Activated T-helper 17 cell treated with anti-CD3 and anti-CD28 coated beads, Interleukin-2, amount 50 U/mL, for 72 hours (primary cell): ENCODE results near the gene TPP2. TPM values are rescaled to one million over a fixed set of nuclear protein-coding genes. Genes with fewer than 3 reads are reported as not detected.

Source experiments
- ATAC-seq: fragments of 150-1000 bp; cut with Tn5 transposase; replicated peaks from 2 replicates; pipeline ENCODE4 v1.10.0; 2021; ENCODE audit warnings: mild to moderate bottlenecking, moderate library complexity
- H3K27ac Mint-ChIP-seq: one replicate; pipeline ENCODE4 v1.8.0; 2022; ENCODE audit warnings: mixed read lengths
- H3K27me3 Mint-ChIP-seq: one replicate; pipeline ENCODE4 v1.8.0; 2022; ENCODE audit warnings: mixed read lengths
- H3K36me3 Mint-ChIP-seq: one replicate; pipeline ENCODE4 v1.8.0; 2022; ENCODE audit warnings: low read depth, mild to moderate bottlenecking, mixed read lengths
- H3K4me1 Mint-ChIP-seq: one replicate; pipeline ENCODE4 v1.8.0; 2022; ENCODE audit warnings: mixed read lengths
- H3K4me3 Mint-ChIP-seq: one replicate; pipeline ENCODE4 v1.8.0; 2022; ENCODE audit warnings: mild to moderate bottlenecking, mixed read lengths
- H3K9me3 Mint-ChIP-seq: one replicate; pipeline ENCODE4 v1.8.0; 2022; ENCODE audit warnings: mixed read lengths
- total RNA-seq, 2 donors: library from RNA; stranded (reverse); gene quantifications; one replicate each; pipeline ENCODE4 v1.2.3, GENCODE V29; 2022

Gene TPP2
- 10 to 100 TPM; 57.2 to 71.4 TPM for total RNA-seq

DNA sequence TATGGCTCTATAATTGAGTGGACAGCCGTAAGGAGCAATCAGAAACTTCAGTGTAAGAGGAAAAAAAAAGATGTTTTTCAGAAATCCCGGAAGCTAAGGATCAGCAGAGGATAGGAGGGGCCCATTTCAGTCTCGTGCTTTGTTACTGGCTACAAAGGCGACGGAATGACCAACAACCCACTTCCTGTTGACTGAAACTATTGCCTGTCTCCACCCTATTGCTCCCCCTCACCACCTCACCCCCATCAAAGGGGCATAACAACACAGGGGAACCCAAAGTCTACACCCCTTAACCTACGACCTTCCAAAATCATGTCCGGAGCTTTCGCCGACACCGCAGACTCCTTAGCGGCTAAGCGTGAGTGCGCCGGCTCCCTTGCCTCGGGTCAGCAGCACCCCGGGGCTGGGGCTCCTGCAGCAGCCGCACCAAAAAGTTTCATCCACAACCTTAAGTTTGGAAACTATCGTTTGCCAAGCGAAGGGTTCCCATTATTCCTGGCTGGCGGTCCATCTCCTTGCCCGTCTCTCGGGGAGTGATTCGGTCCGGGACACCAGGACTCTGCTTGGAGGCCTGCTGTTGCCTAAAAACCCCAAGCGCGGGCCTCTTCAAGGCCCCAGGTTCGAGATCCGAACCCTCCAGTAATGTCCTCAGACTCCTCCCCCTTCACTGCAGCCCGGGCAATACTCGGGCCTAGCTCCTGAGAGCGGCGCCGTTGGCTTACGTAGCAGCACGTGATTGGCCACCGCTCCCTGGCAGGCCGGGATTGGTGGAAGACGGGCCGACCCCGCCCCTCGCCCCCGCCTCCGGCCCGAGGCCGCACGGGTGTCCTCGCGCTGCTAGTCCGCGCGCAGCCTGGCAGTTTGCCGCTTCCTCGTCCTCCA, at the start of gene TPP2:
Gene TPP2 (plus strand): TSS at position 840 of the 882 bp plus-strand sequence. CDS start 53 bp downstream, outside the sequence.
- Mint-ChIP-seq H3K4me3 (peak within 1 kb of the TSS; percentile 98), H3K27ac (peak within 1 kb of the TSS; percentile 100), H3K36me3 (peaks cover 49% of the 10 kb centered on the region), H3K4me1 (peaks cover 41% of the 10 kb centered on the region), H3K27me3 (no peaks in the 10 kb centered on the region), H3K9me3 (no peaks in the 10 kb centered on the region)
- peak; percentile 93 for ATAC-seq

GRCh38 chr13:102548811-102549210, 48.0 kb upstream of the TPP2 start:
- no peak for ATAC-seq
- peaks cover 10% of the 10 kb centered on the region for H3K27me3 Mint-ChIP-seq
- H3K4me3 Mint-ChIP-seq: no peak overlapping the region
- no peaks in the 10 kb centered on the region for H3K4me1 Mint-ChIP-seq
- H3K36me3 Mint-ChIP-seq: no peaks in the 10 kb centered on the region
- H3K27ac Mint-ChIP-seq: no peak overlapping the region
- no peaks in the 10 kb centered on the region for H3K9me3 Mint-ChIP-seq

DNA sequence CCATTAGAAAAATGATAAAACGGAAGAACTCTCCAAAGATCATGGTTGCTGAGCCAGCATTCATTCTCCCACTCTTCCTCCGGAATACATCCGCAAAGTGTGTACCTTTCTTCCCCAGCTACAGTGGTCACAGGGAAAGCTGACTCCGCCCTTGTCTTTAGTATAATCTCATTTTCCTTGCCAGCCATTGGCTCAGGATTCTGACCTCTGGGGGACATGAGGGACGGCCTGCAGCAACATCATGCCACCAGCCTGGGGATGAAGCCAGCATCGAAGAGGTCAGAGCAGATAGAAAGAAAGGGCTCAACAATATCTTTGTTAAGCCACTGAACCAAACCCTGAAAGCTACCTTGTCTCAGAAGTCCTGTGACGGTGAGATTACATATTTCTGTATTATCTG, 46.3 kb upstream of the TPP2 start:
- Mint-ChIP-seq H3K27ac (no peak overlapping the region), H3K36me3 (no peaks in the 10 kb centered on the region), H3K4me3 (no peak overlapping the region), H3K27me3 (peaks cover 6% of the 10 kb centered on the region), H3K4me1 (no peaks in the 10 kb centered on the region), H3K9me3 (no peaks in the 10 kb centered on the region)
- ATAC-seq: no peak

GRCh38 chr13:102555914-102556553, 40.8 kb upstream of the TPP2 start:
- no peaks in the 10 kb centered on the region for H3K4me1 Mint-ChIP-seq
- peak; percentile 50 for ATAC-seq
- no peaks in the 10 kb centered on the region for H3K36me3 Mint-ChIP-seq
- no peaks in the 10 kb centered on the region for H3K9me3 Mint-ChIP-seq
- H3K27ac Mint-ChIP-seq: no peak overlapping the region
- no peak overlapping the region for H3K4me3 Mint-ChIP-seq
- H3K27me3 Mint-ChIP-seq: peaks cover 4% of the 10 kb centered on the region

GRCh38 chr13:102556806-102557205, 40.0 kb upstream of the TPP2 start:
- Mint-ChIP-seq H3K27ac (no peak overlapping the region), H3K36me3 (no peaks in the 10 kb centered on the region), H3K4me3 (no peak overlapping the region), H3K4me1 (no peaks in the 10 kb centered on the region), H3K9me3 (no peaks in the 10 kb centered on the region), H3K27me3 (peaks cover 4% of the 10 kb centered on the region)
- no peak for ATAC-seq

DNA sequence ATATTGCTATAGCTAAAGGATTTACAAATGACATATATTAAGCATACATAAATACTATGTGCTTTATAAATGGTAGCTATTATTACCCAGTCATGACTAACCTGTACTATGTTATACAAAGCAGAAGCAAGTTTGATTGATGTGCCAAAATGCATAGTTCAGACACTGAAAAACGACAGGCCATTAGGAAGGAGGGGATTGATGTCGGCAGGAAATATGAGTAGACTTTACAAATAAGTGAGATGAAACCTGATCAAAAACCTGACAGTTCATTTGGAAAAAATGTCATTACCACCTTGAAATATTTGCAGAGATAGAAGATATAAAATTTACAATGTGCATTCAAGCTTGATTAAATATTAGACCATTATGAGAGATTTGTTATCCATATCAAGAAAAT, 38.8 kb upstream of the TPP2 start:
- no peaks in the 10 kb centered on the region for H3K4me1 Mint-ChIP-seq
- H3K27me3 Mint-ChIP-seq: peaks cover 4% of the 10 kb centered on the region
- H3K4me3 Mint-ChIP-seq: no peak overlapping the region
- H3K9me3 Mint-ChIP-seq: no peaks in the 10 kb centered on the region
- no peaks in the 10 kb centered on the region for H3K36me3 Mint-ChIP-seq
- H3K27ac Mint-ChIP-seq: no peak overlapping the region
- no peak for ATAC-seq

DNA sequence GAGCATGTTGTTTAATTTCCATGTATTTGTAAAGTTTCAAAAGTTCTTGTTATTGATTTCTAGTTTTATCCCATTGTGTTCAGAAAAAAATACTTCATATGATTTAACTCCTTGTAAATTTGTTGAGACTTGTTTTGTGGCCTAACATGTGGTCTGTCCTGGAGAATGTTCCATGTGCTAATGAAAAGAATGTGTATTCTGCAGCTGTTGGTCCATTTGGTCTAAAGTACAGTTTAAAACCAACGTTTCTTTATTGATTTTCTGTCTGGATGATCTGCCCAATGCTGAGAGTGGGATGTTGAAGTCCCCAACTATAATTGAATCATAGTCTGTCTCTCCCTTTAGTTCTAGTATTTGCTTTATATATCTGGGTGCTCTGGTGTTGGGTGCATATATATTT, 34.9 kb upstream of the TPP2 start:
- H3K36me3 Mint-ChIP-seq: no peaks in the 10 kb centered on the region
- H3K27me3 Mint-ChIP-seq: peaks cover 20% of the 10 kb centered on the region
- ATAC-seq: no peak
- no peak overlapping the region for H3K27ac Mint-ChIP-seq
- no peak overlapping the region for H3K4me3 Mint-ChIP-seq
- no peaks in the 10 kb centered on the region for H3K4me1 Mint-ChIP-seq
- H3K9me3 Mint-ChIP-seq: no peaks in the 10 kb centered on the region

DNA sequence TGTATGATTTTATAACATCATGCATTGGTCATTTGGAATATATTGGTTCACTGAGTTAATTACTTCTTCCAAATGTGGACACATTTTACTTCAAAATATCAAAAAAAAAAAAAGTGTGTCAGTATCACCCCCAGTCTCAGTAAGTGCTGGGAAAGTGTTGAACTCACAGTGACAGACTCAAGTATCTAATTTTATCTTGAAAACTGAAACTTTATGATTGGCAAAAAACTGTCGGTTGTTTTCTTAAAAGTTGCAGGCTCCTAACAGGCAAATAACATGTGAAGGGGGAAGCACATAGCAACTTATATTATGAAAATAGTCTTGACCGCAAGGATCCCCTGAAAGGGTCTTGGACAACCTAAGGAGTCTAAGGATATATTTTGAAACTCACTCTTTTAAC, 33.5 kb upstream of the TPP2 start:
- Mint-ChIP-seq H3K27me3 (peaks cover 26% of the 10 kb centered on the region), H3K27ac (no peak overlapping the region), H3K9me3 (no peaks in the 10 kb centered on the region), H3K4me1 (no peaks in the 10 kb centered on the region), H3K36me3 (no peaks in the 10 kb centered on the region), H3K4me3 (no peak overlapping the region)
- ATAC-seq: no peak

DNA sequence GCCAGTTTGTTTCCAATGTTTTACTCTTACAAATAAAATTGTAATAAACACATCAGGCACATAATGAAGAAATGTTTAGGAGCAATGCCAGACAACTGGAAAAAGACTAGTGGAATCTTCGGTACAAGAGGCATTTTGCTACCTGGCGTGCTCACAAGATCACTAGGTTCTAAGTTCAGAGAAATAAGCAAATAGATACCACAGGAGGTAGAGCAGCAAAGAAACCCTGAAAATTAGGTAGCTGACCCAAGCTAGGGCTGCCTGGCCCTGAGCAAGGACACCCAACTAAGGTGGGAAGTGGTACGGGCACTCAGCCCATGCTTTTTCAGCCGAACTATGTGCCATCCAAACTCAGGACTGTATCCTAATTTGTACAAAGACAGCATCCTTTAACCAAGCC, 32.2 kb upstream of the TPP2 start:
- Mint-ChIP-seq H3K9me3 (no peaks in the 10 kb centered on the region), H3K27ac (no peak overlapping the region), H3K36me3 (no peaks in the 10 kb centered on the region), H3K27me3 (peaks cover 26% of the 10 kb centered on the region), H3K4me1 (no peaks in the 10 kb centered on the region), H3K4me3 (no peak overlapping the region)
- no peak for ATAC-seq

- H3K36me3 Mint-ChIP-seq: no peaks in the 10 kb centered on the region
- peaks cover 26% of the 10 kb centered on the region for H3K27me3 Mint-ChIP-seq
- ATAC-seq: no peak
- H3K27ac Mint-ChIP-seq: no peak overlapping the region
- no peak overlapping the region for H3K4me3 Mint-ChIP-seq
- H3K4me1 Mint-ChIP-seq: no peaks in the 10 kb centered on the region
- H3K9me3 Mint-ChIP-seq: no peaks in the 10 kb centered on the region
These were observed 30.3 kb upstream of the TPP2 start for GRCh38 chr13:102566513-102566912.

GRCh38 chr13:102567857-102568256, 28.9 kb upstream of the TPP2 start:
- H3K36me3 Mint-ChIP-seq: no peaks in the 10 kb centered on the region
- no peak for ATAC-seq
- no peaks in the 10 kb centered on the region for H3K4me1 Mint-ChIP-seq
- no peak overlapping the region for H3K4me3 Mint-ChIP-seq
- H3K27ac Mint-ChIP-seq: no peak overlapping the region
- no peaks in the 10 kb centered on the region for H3K9me3 Mint-ChIP-seq
- H3K27me3 Mint-ChIP-seq: peaks cover 26% of the 10 kb centered on the region

GRCh38 chr13:102569488-102569887, 27.3 kb upstream of the TPP2 start:
- Mint-ChIP-seq H3K27ac (no peak overlapping the region), H3K36me3 (no peaks in the 10 kb centered on the region), H3K27me3 (peaks cover 33% of the 10 kb centered on the region), H3K9me3 (no peaks in the 10 kb centered on the region), H3K4me1 (no peaks in the 10 kb centered on the region), H3K4me3 (no peak overlapping the region)
- ATAC-seq: no peak

DNA sequence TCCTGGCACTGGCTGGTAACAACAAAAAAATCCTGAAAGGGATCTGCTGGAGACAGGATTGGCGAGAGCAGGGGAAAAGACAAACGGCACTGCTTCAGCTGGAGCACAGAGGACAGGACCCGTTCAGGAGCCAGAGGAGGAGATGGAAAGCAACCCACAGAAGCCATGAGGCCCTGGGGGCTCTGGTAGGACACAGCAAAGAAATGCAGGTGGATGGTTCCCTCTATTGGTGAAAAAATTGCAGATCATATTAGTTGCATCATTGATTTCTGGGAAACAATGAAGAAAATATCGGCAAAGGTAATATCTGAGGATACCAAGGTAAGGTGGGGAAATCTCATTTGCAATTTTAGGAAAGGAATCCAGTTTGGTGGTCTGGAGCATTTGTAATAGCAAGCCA, 25.7 kb upstream of the TPP2 start:
- no peak for ATAC-seq
- H3K27me3 Mint-ChIP-seq: peaks cover 24% of the 10 kb centered on the region
- no peak overlapping the region for H3K4me3 Mint-ChIP-seq
- H3K4me1 Mint-ChIP-seq: no peaks in the 10 kb centered on the region
- no peaks in the 10 kb centered on the region for H3K36me3 Mint-ChIP-seq
- no peaks in the 10 kb centered on the region for H3K9me3 Mint-ChIP-seq
- H3K27ac Mint-ChIP-seq: no peak overlapping the region

GRCh38 chr13:102572323-102572722, 24.5 kb upstream of the TPP2 start:
- Mint-ChIP-seq H3K36me3 (no peaks in the 10 kb centered on the region), H3K27me3 (peaks cover 18% of the 10 kb centered on the region), H3K9me3 (no peaks in the 10 kb centered on the region), H3K4me1 (no peaks in the 10 kb centered on the region), H3K27ac (no peak overlapping the region), H3K4me3 (no peak overlapping the region)
- no peak for ATAC-seq

- peaks cover 7% of the 10 kb centered on the region for H3K4me1 Mint-ChIP-seq
- ATAC-seq: peak; percentile 80
- no peaks in the 10 kb centered on the region for H3K36me3 Mint-ChIP-seq
- H3K27ac Mint-ChIP-seq: no peak overlapping the region
- no peaks in the 10 kb centered on the region for H3K9me3 Mint-ChIP-seq
- no peak overlapping the region for H3K4me3 Mint-ChIP-seq
- peaks cover 6% of the 10 kb centered on the region for H3K27me3 Mint-ChIP-seq
These were observed 16.1 kb upstream of the TPP2 start for GRCh38 chr13:102580552-102581169.
